GDM1 (cell line): ENCODE data around the gene MUC5B.
"Not testable (repeated sequence)": the region's sequence is repeated elsewhere in the genome, so short reads cannot be mapped to it uniquely, and the experiment has no call there.

Source experiments
- DNase-seq: peaks from one replicate; lab custom pipeline; 2025; lab: John Stamatoyannopoulos, UW

Gene MUC5B

DNA sequence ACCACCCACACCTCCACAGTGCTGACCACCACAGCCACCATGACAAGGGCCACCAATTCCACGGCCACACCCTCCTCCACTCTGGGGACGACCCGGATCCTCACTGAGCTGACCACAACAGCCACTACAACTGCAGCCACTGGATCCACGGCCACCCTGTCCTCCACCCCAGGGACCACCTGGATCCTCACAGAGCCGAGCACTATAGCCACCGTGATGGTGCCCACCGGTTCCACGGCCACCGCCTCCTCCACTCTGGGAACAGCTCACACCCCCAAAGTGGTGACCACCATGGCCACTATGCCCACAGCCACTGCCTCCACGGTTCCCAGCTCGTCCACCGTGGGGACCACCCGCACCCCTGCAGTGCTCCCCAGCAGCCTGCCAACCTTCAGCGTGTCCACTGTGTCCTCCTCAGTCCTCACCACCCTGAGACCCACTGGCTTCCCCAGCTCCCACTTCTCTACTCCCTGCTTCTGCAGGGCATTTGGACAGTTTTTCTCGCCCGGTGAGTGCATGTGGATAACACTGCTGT lies 28.4 kb downstream of the MUC5B start:
- DNase-seq: no peak

DNA sequence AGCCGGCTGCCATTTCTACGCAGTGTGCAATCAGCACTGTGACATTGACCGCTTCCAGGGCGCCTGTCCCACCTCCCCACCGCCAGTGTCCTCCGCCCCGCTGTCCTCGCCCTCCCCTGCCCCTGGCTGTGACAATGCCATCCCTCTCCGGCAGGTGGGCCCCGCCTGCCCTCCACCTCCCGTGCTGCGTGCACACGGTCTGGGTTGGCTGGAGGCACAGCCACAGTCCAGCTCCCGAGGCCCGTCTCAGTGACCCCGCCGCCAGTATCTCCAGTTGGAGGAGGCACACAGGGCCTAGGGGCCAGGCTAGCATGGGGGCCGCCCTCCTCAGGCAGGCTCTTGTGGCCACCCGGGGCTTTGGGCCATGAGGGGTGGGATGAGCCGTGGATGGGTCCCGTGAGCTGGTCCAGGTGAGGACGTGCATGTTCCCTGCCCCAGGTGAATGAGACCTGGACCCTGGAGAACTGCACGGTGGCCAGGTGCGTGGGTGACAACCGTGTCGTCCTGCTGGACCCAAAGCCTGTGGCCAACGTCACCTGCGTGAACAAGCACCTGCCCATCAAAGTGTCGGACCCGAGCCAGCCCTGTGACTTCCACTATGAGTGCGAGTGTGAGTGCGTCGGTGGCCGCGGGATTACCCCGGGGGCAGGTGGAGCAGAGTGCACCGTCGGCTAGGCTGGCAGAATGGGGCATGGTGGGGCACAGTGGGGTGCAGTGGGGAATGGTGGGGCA lies 29.7 kb downstream of the MUC5B start:
- no peak for DNase-seq

DNA sequence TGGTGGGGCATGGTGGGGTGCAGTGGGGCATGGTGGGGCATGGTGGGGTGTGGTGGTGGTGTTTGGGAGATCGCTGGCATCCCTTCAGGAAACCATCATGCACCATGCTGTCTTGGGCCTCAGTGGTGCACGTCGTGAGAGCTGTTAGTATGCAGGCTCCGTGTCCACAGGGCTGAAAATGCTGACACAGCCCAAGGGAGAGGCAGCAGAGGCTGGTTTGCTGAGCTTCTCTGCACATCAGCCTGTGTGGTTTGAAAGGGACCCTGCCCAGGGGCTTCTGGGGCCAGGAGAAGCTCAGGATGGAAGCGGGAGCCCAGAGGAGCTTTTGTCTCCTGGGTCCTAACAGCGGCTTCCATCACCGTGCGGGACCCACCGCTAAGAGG lies 30.2 kb downstream of the MUC5B start:
- DNase-seq: no peak

GRCh38 chr11:1254086-1254648 lies 31.3 kb downstream of the MUC5B start:
- no peak for DNase-seq

GRCh38 chr11:1254733-1255132 lies 31.9 kb downstream of the MUC5B start:
- no peak for DNase-seq

DNA sequence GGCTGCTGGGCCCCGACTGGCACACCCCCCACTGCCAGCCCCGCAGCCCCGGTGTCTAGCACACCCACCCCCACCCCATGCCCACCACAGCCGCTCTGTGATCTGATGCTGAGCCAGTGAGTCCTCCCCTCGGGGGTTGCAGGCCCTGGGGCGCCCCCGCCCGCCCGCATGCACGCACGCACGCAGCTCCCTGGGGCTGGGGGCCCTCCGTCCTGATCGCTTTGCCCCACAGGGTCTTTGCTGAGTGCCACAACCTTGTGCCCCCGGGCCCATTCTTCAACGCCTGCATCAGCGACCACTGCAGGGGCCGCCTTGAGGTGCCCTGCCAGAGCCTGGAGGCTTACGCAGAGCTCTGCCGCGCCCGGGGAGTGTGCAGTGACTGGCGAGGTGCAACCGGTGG lies 32.3 kb downstream of the MUC5B start:
- DNase-seq: no peak

- no peak for DNase-seq
Measured at GRCh38 chr11:1256257-1257045, 33.6 kb downstream of the MUC5B start.

- no peak for DNase-seq
Measured at GRCh38 chr11:1257366-1257765, 34.5 kb downstream of the MUC5B start.

- DNase-seq: no peak
Measured at GRCh38 chr11:1257916-1258315, 35.0 kb downstream of the MUC5B start.

GRCh38 chr11:1258401-1259075 lies 35.7 kb downstream of the MUC5B start:
- DNase-seq: no peak

DNA sequence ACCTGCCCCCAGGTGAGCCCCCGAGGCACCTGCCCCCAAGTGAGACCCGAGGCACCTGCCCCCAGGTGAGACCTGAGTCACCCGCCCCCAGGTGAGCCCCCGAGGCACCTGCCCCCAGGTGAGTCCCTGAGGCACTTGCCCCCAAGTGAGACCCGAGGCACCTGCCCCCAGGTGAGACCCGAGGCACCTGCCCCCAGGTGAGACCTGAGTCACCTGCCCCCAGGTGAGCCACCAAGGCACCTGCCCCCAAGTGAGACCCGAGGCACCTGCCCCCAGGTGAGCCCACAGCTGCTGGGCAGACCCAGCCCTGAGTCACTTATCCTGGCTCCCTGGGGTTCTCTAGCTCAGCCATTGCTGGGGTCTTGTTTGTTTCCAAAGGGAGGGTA lies 36.2 kb downstream of the MUC5B start:
- DNase-seq: no peak

DNA sequence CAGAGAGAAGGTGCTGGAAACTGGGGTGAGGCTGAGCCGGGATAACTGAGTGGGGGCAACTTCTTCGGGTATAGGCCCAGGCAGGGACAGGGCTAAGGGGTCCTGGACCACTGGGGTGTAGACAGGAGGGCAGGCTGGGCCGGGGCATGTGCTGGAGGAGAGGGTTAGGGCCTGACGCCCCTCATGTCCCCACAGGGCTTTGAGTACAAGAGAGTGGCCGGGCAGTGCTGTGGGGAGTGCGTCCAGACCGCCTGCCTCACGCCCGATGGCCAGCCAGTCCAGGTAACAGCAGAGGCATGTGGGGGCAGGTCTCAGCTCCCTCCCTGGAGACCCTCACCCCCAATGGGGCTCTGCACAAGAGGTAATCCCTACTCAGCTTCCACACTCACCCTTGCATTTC lies 36.7 kb downstream of the MUC5B start:
- no peak for DNase-seq

GRCh38 chr11:1260023-1260501 lies 37.2 kb downstream of the MUC5B start:
- no peak for DNase-seq

DNA sequence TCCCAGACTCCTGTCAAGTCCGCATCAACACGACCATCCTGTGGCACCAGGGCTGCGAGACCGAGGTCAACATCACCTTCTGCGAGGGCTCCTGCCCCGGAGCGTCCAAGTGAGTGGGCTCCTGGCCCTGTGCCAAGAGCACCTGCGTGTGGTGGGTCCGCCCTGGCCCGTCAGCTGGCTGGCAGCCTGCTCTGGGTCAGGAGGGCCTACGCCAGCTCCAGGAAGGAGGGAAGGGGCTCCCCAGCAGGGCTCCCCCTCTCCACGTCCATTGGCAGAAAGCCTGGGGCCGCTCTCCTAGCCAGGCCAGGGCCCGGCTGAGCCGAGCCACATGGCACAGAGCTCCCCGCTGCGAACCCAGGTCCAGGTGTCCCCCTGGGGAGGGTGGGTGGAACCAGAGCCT lies 37.8 kb downstream of the MUC5B start:
- no peak for DNase-seq

DNA sequence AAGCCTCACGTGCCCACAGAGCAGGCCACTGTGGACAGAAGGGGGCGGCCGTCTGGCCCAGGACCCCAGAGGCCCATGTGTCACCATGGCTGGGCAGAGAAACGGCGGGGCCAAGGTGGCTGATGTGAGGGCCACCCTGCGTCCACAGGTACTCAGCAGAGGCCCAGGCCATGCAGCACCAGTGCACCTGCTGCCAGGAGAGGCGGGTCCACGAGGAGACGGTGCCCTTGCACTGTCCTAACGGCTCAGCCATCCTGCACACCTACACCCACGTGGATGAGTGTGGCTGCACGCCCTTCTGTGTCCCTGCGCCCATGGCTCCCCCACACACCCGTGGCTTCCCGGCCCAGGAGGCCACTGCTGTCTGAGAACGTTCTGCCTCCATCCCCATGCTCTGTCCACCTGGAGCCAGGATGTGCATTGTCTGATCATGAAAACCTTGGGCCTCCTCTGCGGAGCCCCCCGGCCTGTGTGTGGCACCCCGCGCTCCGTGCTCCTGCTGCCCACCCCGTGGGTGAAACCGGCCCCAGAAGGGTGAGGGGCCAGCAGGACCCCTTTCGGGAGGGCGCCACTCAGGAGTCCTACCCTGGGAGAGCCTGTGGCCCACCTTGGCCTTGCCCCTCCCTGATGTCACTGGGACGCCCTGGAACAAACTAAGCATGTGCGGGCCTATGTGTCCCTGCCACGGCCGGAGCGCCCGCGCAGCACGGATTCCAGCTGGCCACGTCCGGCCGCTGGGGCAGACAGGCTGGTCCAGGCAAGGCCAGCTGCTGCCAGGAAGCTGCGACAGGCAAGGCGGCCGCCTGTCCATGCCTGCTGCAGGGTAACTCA lies 38.6 kb downstream of the MUC5B start:
- DNase-seq: no peak

DNA sequence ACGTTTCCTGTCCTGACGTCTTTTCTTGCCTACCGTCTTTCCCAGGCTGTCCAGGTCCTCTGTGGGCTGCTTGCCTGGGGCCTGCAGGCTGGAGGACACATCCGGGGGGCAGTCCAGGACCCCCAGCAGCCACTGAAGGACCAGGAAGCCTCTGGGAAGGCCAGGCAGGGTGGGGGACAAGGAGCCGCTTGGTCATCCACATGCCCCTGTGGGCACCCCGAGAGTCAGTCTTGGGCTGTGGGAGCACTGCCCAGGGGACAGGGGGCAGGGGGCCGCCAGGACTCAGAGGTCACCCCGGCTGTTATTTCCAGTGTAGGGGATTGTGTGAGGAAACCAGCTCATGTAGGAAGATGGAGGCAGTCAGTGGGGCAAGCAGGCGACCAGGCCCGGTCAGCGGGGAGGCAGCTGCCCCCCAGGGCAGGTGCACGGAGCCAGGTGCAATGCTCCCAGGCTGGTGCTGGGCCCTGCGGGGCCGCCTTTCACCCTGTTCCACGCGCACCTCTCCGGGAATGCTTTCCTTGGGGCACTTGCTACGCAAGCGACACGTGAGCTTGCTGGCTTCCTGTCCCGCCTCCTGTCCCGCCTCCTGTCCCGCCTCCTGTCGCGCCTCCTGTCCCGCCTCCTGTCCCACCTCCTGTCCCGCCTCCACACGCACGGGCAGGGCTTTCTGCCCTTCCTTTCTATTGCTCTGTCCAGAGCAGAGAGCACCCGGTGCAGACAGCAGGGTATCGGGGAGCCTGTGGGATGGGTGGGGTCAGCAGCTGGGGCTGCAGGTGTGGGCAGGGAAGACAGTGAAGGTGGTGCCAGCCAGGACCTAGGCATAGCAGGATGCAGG lies 39.5 kb downstream of the MUC5B start:
- DNase-seq: peak; percentile 64

- DNase-seq: no peak
Measured at GRCh38 chr11:1263010-1263409, 40.1 kb downstream of the MUC5B start.

DNA sequence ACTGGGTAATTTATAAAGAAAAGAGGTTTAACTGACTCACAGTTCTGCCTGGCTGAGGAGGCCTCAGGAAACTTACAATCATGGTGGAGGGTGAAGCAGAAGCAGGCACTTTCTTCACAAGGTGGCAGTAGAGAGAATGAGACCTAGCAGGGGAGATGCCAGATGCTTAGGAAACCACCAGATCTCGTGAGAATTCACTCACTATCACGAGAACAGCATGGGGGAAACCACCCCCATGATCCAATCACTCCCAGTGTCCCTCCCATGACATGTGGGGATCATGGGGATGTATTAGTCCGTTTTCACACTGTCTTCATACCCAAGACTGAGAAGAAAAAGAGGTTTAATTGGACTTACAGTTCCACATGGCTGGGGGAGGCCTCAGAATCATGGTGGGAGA lies 41.6 kb downstream of the MUC5B start:
- peak; percentile 27 for DNase-seq

DNA sequence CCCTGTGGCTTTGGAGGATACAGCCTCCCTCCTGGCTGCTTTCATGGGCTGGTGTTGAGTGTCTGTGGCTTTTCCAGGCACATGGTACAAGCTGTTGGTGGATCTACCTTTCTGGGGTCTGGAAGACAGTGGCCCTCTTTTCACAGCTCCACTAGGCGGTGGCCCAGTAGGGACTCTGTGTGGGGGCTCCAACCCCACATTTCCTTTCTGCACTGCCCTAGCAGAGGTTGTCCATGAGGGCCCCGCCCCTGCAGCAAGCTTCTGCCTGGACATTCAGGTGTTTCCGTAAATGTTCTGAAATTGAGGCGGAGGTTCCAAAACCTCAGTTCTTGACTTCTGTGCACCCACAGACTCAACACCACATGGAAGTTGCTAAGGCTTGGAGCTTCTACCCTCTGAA lies 42.6 kb downstream of the MUC5B start:
- DNase-seq: not testable (repeated sequence)

DNA sequence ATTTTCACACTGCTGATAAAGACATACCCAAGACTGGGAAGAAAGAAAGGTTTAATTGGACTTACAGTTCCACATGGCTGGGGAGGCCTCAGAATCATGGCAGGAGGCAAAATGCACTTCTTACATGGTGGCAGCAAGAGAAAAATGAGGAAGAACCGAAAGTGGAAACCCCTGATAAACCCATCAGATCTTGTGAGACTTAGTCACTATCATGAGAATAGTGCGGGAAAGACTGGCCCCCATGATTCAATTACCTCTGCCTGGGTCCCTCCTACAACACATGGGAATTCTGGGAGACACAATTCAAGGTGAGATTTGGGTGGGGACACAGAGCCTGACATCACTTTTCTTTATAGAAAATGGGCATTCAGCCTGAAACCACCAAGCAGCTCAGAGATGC lies 44.1 kb downstream of the MUC5B start:
- DNase-seq: not testable (repeated sequence)
